Measurements from ENCODE around the gene TAS1R3.

DNA sequence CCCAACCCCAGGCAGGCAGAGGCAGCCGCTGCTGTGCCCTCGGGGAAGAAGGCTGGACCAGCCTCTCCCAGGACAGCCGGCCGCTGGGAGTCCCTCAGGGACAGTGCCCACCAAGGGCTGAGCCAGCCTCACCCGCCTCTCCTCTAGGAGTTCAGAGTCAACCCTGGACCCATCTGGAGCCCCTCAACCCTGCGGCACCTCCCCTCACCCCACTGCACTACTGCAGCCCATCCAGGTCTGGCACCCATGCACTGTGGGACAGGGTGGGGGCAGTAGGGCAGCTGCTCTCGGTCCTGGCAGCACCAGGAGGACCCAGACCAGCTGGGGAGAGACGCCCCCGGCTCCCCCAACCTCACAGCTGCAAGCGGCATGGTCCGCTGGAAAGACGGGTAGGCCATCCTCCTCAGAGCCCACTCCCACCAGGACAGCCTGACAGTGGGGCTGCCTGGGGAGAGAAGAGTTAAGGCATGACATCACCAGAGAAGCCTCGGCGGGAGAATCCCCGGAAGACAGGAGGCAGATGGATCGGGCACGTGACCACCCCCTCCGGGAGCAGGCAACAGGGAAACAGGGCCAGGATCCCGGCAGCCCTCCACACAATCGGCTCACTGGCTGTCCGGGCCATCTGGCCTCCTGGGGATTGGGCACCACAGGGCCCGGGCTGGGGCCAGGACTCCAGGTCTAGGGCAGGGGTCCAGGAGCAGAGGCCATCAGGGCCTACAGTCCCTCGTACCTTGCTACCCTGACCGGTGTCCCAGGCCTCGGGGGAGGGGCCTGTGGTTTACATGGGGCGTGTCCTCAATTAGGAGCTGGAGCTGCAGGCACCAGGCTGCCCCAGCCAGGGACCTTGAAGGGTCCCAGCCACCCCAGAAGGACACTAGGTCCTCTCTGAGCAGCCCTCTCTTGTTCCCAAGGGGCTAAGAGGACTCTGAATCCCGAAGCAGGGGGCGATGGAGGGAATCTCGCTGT lies 26.5 kb upstream of the TAS1R3 start:
- TF ChIP-seq EZH2 (IDR thresholded peaks at IDR 0.05; ENCODE audit: borderline replicate concordance, control insufficient read depth, low read depth, low read length) (no peak), RCOR1 (conservative IDR thresholded peaks at IDR 0.05; ENCODE audit: low read depth, low read length) (no peak), ZNF384 (IDR thresholded peaks at IDR 0.05; ENCODE audit: borderline replicate concordance, low read depth, low read length) (no peak)
- TF ChIP-seq, protein P1, sequence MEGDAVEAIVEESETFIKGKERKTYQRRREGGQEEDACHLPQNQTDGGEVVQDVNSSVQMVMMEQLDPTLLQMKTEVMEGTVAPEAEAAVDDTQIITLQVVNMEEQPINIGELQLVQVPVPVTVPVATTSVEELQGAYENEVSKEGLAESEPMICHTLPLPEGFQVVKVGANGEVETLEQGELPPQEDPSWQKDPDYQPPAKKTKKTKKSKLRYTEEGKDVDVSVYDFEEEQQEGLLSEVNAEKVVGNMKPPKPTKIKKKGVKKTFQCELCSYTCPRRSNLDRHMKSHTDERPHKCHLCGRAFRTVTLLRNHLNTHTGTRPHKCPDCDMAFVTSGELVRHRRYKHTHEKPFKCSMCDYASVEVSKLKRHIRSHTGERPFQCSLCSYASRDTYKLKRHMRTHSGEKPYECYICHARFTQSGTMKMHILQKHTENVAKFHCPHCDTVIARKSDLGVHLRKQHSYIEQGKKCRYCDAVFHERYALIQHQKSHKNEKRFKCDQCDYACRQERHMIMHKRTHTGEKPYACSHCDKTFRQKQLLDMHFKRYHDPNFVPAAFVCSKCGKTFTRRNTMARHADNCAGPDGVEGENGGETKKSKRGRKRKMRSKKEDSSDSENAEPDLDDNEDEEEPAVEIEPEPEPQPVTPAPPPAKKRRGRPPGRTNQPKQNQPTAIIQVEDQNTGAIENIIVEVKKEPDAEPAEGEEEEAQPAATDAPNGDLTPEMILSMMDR (IDR thresholded peaks at IDR 0.05 in 2 of 3, conservative IDR thresholded peaks at IDR 0.05 in 1 of 3; ENCODE audit: control insufficient read depth in 2 of 3, extremely low read depth in 1 of 3, insufficient read depth in 1 of 3, low read depth in 3 of 3, low read length in 3 of 3): no peak

Data from GM12878 (cell line).